H9 (cell line): ENCODE measurements around the gene HS1BP3. TPM values are rescaled to one million over a fixed set of nuclear protein-coding genes. Genes with fewer than 3 reads are reported as not detected.

Source experiments
- DNase-seq: peaks from one replicate; pipeline ENCODE4 v3.0.0-alpha.2; 2017
- H2AFZ ChIP-seq: one replicate; pipeline ENCODE4 v1.6.1; 2013; ENCODE audit warnings: mild to moderate bottlenecking, low read length, control low read depth, moderate library complexity
- H2AK5ac ChIP-seq: 2 replicates; pipeline ENCODE4 v1.6.1; 2013; ENCODE audit warnings: low read length, control low read depth, mixed read lengths; ENCODE audit not compliant: insufficient read length
- H2BK120ac ChIP-seq: one replicate; pipeline ENCODE4 v1.6.1; 2013; ENCODE audit warnings: low read depth, mild to moderate bottlenecking, low read length, control low read depth, inconsistent platforms; ENCODE audit not compliant: poor library complexity, severe bottlenecking
- H2BK12ac ChIP-seq: 2 replicates; pipeline ENCODE4 v1.6.1; 2013; ENCODE audit warnings: low read length, control low read depth, mixed read lengths, low read depth; ENCODE audit not compliant: insufficient read length
- H2BK15ac ChIP-seq: 2 replicates; pipeline ENCODE4 v1.6.1; 2013; ENCODE audit warnings: low read depth, low read length, control low read depth
- H2BK20ac ChIP-seq: one replicate; pipeline ENCODE4 v1.6.1; 2013; ENCODE audit warnings: low read depth, mild to moderate bottlenecking, low read length, control low read depth, inconsistent platforms; ENCODE audit not compliant: poor library complexity, severe bottlenecking
- H2BK5ac ChIP-seq: 2 replicates; pipeline ENCODE4 v1.6.1; 2013; ENCODE audit warnings: low read length, control low read depth, mixed read lengths; ENCODE audit not compliant: insufficient read length
- H3K14ac ChIP-seq: 2 replicates; pipeline ENCODE4 v1.6.1; 2013; ENCODE audit warnings: low read length, control low read depth; ENCODE audit not compliant: insufficient read depth
- H3K18ac ChIP-seq: 2 replicates; pipeline ENCODE4 v1.6.1; 2013; ENCODE audit warnings: low read depth, mild to moderate bottlenecking, mixed read lengths, low read length, control low read depth; ENCODE audit not compliant: insufficient read length
- H3K23ac ChIP-seq: 2 replicates; pipeline ENCODE4 v1.6.1; 2013; ENCODE audit warnings: low read length, control low read depth, mixed read lengths, low read depth; ENCODE audit not compliant: insufficient read length
- H3K23me2 ChIP-seq: 2 replicates; pipeline ENCODE4 v1.6.1; 2013; ENCODE audit warnings: low read depth, mild to moderate bottlenecking, mixed read lengths, low read length, control low read depth; ENCODE audit not compliant: insufficient read length, poor library complexity, severe bottlenecking
- H3K27ac ChIP-seq: 2 replicates; pipeline ENCODE4 v1.5.1; 2013; ENCODE audit warnings: low read length, control low read depth, mixed read lengths, low read depth; ENCODE audit not compliant: insufficient read length
- H3K27me3 ChIP-seq: 2 replicates; pipeline ENCODE4 v1.6.1; 2013; ENCODE audit warnings: low read length, control low read depth, inconsistent platforms; ENCODE audit not compliant: insufficient read depth
- H3K4ac ChIP-seq: 2 replicates; pipeline ENCODE4 v1.6.1; 2013; ENCODE audit warnings: low read depth, mild to moderate bottlenecking, control low read depth, inconsistent platforms, low read length, moderate library complexity
- H3K4me1 ChIP-seq: 2 replicates; pipeline ENCODE4 v1.6.1; 2013; ENCODE audit warnings: low read length, control low read depth, inconsistent platforms; ENCODE audit not compliant: insufficient read depth
- H3K4me2 ChIP-seq: 2 replicates; pipeline ENCODE4 v1.6.1; 2013; ENCODE audit warnings: low read length, control low read depth, mixed read lengths; ENCODE audit not compliant: insufficient read length, insufficient read depth
- H3K56ac ChIP-seq: 2 replicates; pipeline ENCODE4 v1.6.1; 2013; ENCODE audit warnings: low read depth, mild to moderate bottlenecking, mixed read lengths, low read length, control low read depth; ENCODE audit not compliant: insufficient read length
- H3K79me1 ChIP-seq: 2 replicates; pipeline ENCODE4 v1.6.1; 2013; ENCODE audit warnings: low read depth, mild to moderate bottlenecking, moderate library complexity, low read length, control low read depth, inconsistent platforms; ENCODE audit not compliant: insufficient read depth, poor library complexity, severe bottlenecking
- H3K79me2 ChIP-seq: 2 replicates; pipeline ENCODE4 v1.6.1; 2013; ENCODE audit warnings: low read length, control low read depth, inconsistent platforms; ENCODE audit not compliant: insufficient read depth
- H3K9ac ChIP-seq: 2 replicates; pipeline ENCODE4 v1.6.1; 2013; ENCODE audit warnings: low read length, control low read depth, mixed read lengths; ENCODE audit not compliant: insufficient read length; ENCODE audit errors: extremely low read depth
- H3K9me3 ChIP-seq: one replicate; pipeline ENCODE4 v1.6.1; 2013; ENCODE audit warnings: low read depth, low read length, inconsistent platforms; ENCODE audit not compliant: control insufficient read depth
- H3T11ph ChIP-seq: one replicate; pipeline ENCODE4 v1.6.1; 2013; ENCODE audit warnings: mild to moderate bottlenecking, low read length, control low read depth, inconsistent platforms
- H4K20me1 ChIP-seq: one replicate; pipeline ENCODE4 v1.6.1; 2013; ENCODE audit not compliant: control insufficient read depth, insufficient read length, insufficient read depth
- H4K5ac ChIP-seq: 2 replicates; pipeline ENCODE4 v1.6.1; 2013; ENCODE audit warnings: low read depth, mild to moderate bottlenecking, mixed read lengths, low read length, control low read depth; ENCODE audit not compliant: insufficient read length
- H4K8ac ChIP-seq: replicated peaks from 2 replicates; pipeline ENCODE4 v1.6.1; 2013; ENCODE audit warnings: low read length, control low read depth, mixed read lengths, low read depth; ENCODE audit not compliant: insufficient read length
- H4K91ac ChIP-seq: 2 replicates; pipeline ENCODE4 v1.6.1; 2013; ENCODE audit warnings: low read depth, mild to moderate bottlenecking, moderate library complexity, mixed read lengths, low read length, control low read depth; ENCODE audit not compliant: insufficient read length
- H3K27ac Mint-ChIP-seq, 3 experiments: 2 replicates in 2 of 3; 3 replicates in 1 of 3; pipeline ENCODE4 v1.8.0; 2020 to 2021; ENCODE audit warnings: mixed read lengths in 3 of 3, mild to moderate bottlenecking in 1 of 3, moderate library complexity in 1 of 3
- H3K27me3 Mint-ChIP-seq: 2 replicates; pipeline ENCODE4 v1.8.0; 2021; ENCODE audit warnings: low read depth, mild to moderate bottlenecking, moderate library complexity, mixed read lengths
- H3K36me3 Mint-ChIP-seq, 3 experiments: 2 replicates in 2 of 3; 3 replicates in 1 of 3; pipeline ENCODE4 v1.8.0; 2020 to 2021; ENCODE audit warnings: low read depth in 3 of 3, mixed read lengths in 3 of 3; ENCODE audit not compliant: insufficient read depth in 1 of 3
- H3K4me1 Mint-ChIP-seq, 2 experiments: 2 replicates each; pipeline ENCODE4 v1.8.0; 2020; ENCODE audit warnings: mixed read lengths in 2 of 2
- H3K4me3 Mint-ChIP-seq, 2 experiments: 2 replicates in 1 of 2; 3 replicates in 1 of 2; pipeline ENCODE4 v1.8.0; 2020 to 2021; ENCODE audit warnings: mild to moderate bottlenecking in 2 of 2, mixed read lengths in 2 of 2, moderate library complexity in 1 of 2
- H3K9me3 Mint-ChIP-seq, 2 experiments: 2 replicates in 1 of 2; 3 replicates in 1 of 2; pipeline ENCODE4 v1.8.0; 2020; ENCODE audit warnings: mild to moderate bottlenecking in 2 of 2, mixed read lengths in 2 of 2, moderate library complexity in 1 of 2
- CTCF ChIP-seq: fragments of 200-600 bp; sonication (generic); conservative IDR thresholded peaks from 3 replicates; pipeline ENCODE4 v1.8.0; 2021; ENCODE audit warnings: antibody characterized with exemption, mild to moderate bottlenecking
- WGBS: extraction: QIAGEN DNeasy Blood & Tissue Kit; methylation state at CpG from one replicate; pipeline ENCODE4 v1.1.7; 2013; ENCODE audit warnings: missing lambda C conversion rate, low lambda C conversion rate, mixed read lengths; ENCODE audit not compliant: insufficient read length; ENCODE audit errors: extremely low coverage; 5-methylcytosine and 5-hydroxymethylcytosine counted together
- total RNA-seq: library from RNA; stranded (reverse); gene quantifications from 2 replicates; pipeline ENCODE4 v1.2.1, GENCODE V29; 2021

The HS1BP3 gene
- total RNA-seq, 1 experiment from 2014 or later = 11.1 TPM

- H4K8ac ChIP-seq = no peak overlapping the region
- no peak overlapping the region for H3K4ac ChIP-seq
- no peak overlapping the region for H3K23ac ChIP-seq
- no peak overlapping the region for H3K4me2 ChIP-seq
- no peaks in the 10 kb centered on the region for H3K23me2 ChIP-seq
- H3K9me3 ChIP-seq = no peaks in the 10 kb centered on the region
- no peak overlapping the region for H2BK12ac ChIP-seq
- no peaks in the 10 kb centered on the region for H4K20me1 ChIP-seq
- no peak overlapping the region for H2AFZ ChIP-seq
- no peak overlapping the region for H3K14ac ChIP-seq
- no peaks in the 10 kb centered on the region; the same call in 1 of the 2 replicates for H3K27me3 Mint-ChIP-seq
- H2BK15ac ChIP-seq = no peak overlapping the region
- no peak overlapping the region for H2BK5ac ChIP-seq
- no peak overlapping the region for H2BK120ac ChIP-seq
- no peaks in the 10 kb centered on the region; the same call in 1 of the 2 replicates for H3K4me1 ChIP-seq
- no peak for TF ChIP-seq CTCF
- H3T11ph ChIP-seq = no peak overlapping the region
- no peaks in the 10 kb centered on the region for H3K79me1 ChIP-seq
- no peak overlapping the region for H3K18ac ChIP-seq
- no peak overlapping the region for H4K91ac ChIP-seq
- H3K27ac Mint-ChIP-seq = no peak overlapping the region
- H3K79me2 ChIP-seq = no peaks in the 10 kb centered on the region
- H3K4me3 Mint-ChIP-seq = no peak overlapping the region
- H3K4me1 Mint-ChIP-seq = peaks cover 21 to 30% of the 10 kb centered on the region in 2 experiments
- H3K27me3 ChIP-seq = no peaks in the 10 kb centered on the region
- no peak overlapping the region for H3K9ac ChIP-seq
- no peaks in the 10 kb centered on the region; a peak in 1 of 7 replicates for H3K36me3 Mint-ChIP-seq
- WGBS = no CpG with 5 or more reads among the region's 16 CpGs
- DNase-seq = no peak
- H3K56ac ChIP-seq = no peak overlapping the region
- no peaks in the 10 kb centered on the region for H3K9me3 Mint-ChIP-seq
- H3K27ac ChIP-seq = no peak overlapping the region
- H2BK20ac ChIP-seq = no peak overlapping the region
- no peak overlapping the region for H2AK5ac ChIP-seq
- H4K5ac ChIP-seq = no peak overlapping the region
Observed at GRCh38 chr2:20627712-20628380, 23.1 kb downstream of the HS1BP3 start.
